ENCODE results near the gene ZNF44.

ZNF44 gene

GRCh38 chr19:12284226-12284625 is 10.5 kb downstream of the ZNF44 start:
- H3K4me3 ChIP-seq (ENCODE audit: low read depth, low read length) = no peak overlapping the region
- POLR2A ChIA-PET = no interaction called here
- H3K9me3 ChIP-seq (ENCODE audit: control insufficient read depth, insufficient read depth, low read depth, low read length) = peaks cover 2% of the 10 kb centered on the region; the same call in 1 of the 2 replicates
- no peak overlapping the region for H3K27ac ChIP-seq (ENCODE audit: extremely low read depth, low read depth, low read length)
- H3K36me3 ChIP-seq (ENCODE audit: control insufficient read depth in 2 of 2, insufficient read depth in 1 of 2, low read length in 2 of 2) = peaks cover 0 to 8% of the 10 kb centered on the region in 2 experiments; a peak in 2 of 3 replicates
- CTCF ChIA-PET = no interaction called here
- no peaks in the 10 kb centered on the region for H3K4me1 ChIP-seq (ENCODE audit: control insufficient read depth, insufficient read depth, low read length)
- TF ChIP-seq ZNF530 (tag by site-specific recombination; IDR thresholded peaks at IDR 0.05; ENCODE audit: low read depth) = no peak
- TF ChIP-seq ZNF488 (tag by site-specific recombination; IDR thresholded peaks at IDR 0.05) = no peak
- no peak for TF ChIP-seq ZNF707 (tag by site-specific recombination; IDR thresholded peaks at IDR 0.05)
- TF ChIP-seq KLF17 (tag by site-specific recombination; IDR thresholded peaks at IDR 0.05) = no peak
- no peak for TF ChIP-seq ZNF843 (tag by site-specific recombination; IDR thresholded peaks at IDR 0.05)
- no peak for TF ChIP-seq ZNF274 (IDR thresholded peaks at IDR 0.05; ENCODE audit: low read length)
- TF ChIP-seq ZNF274 (tag by site-specific recombination; IDR thresholded peaks at IDR 0.05; ENCODE audit: borderline replicate concordance) = no peak
- no peak for TF ChIP-seq ZBTB21 (tag by site-specific recombination; IDR thresholded peaks at IDR 0.05)
- no peak for TF ChIP-seq BCL6B (tag by site-specific recombination; IDR thresholded peaks at IDR 0.05)
- TF ChIP-seq ZNF2 (tag by site-specific recombination; IDR thresholded peaks at IDR 0.05) = no peak
- no peak for TF ChIP-seq ZNF175 (tag by site-specific recombination; IDR thresholded peaks at IDR 0.05)
- TF ChIP-seq PRDM2 (tag by site-specific recombination; IDR thresholded peaks at IDR 0.05; ENCODE audit: borderline replicate concordance) = no peak

- no peaks in the 10 kb centered on the region for H3K4me1 ChIP-seq (ENCODE audit: control insufficient read depth, insufficient read depth, low read length)
- TF ChIP-seq ZNF423 (tag by site-specific recombination; IDR thresholded peaks at IDR 0.05) = no peak
- no peak for TF ChIP-seq ZNF707 (tag by site-specific recombination; IDR thresholded peaks at IDR 0.05)
- peaks cover 0 to 27% of the 10 kb centered on the region in 2 experiments; a peak in 1 of 3 replicates for H3K36me3 ChIP-seq (ENCODE audit: control insufficient read depth in 2 of 2, insufficient read depth in 1 of 2, low read length in 2 of 2)
- no peak overlapping the region for H3K4me3 ChIP-seq (ENCODE audit: low read depth, low read length)
- H3K9me3 ChIP-seq (ENCODE audit: control insufficient read depth, insufficient read depth, low read depth, low read length) = no peaks in the 10 kb centered on the region
- H3K27ac ChIP-seq (ENCODE audit: extremely low read depth, low read depth, low read length) = no peak overlapping the region
- ChIA-PET POLR2A (no interaction called here), CTCF (no interaction called here)
Observed at GRCh38 chr19:12278713-12279112, 16.0 kb downstream of the ZNF44 start.
